Urinary bladder (tissue), 4 donors: ENCODE measurements around the gene ANKS1B. TPM values are rescaled to one million over a fixed set of nuclear protein-coding genes. Genes with fewer than 3 reads are reported as not detected.

ENCODE experiments used
- DNase-seq: peaks from one replicate; pipeline ENCODE4 v3.0.0-alpha.2; 2015; ENCODE audit errors: extremely low spot score
- H3K27ac ChIP-seq: one replicate; pipeline ENCODE4 v1.5.1; 2013; ENCODE audit warnings: low read depth, mild to moderate bottlenecking, moderate library complexity
- H3K36me3 ChIP-seq: one replicate; pipeline ENCODE4 v1.6.1; 2013; ENCODE audit warnings: mild to moderate bottlenecking, moderate library complexity; ENCODE audit not compliant: insufficient read depth
- H3K4me1 ChIP-seq: one replicate; pipeline ENCODE4 v1.6.1; 2013; ENCODE audit warnings: mild to moderate bottlenecking, moderate library complexity; ENCODE audit not compliant: insufficient read depth
- H3K4me3 ChIP-seq: one replicate; pipeline ENCODE4 v1.5.1; 2013; ENCODE audit warnings: low read depth, low read length
- WGBS: extraction: QIAGEN DNeasy Blood & Tissue Kit; methylation state at CpG from one replicate; pipeline ENCODE4 v1.1.7; 2013; 5-methylcytosine and 5-hydroxymethylcytosine counted together
- polyA plus RNA-seq: library from polyadenylated mRNA; stranded (reverse); fragments of 200-250 nt; gene quantifications from one replicate; pipeline ENCODE4 v1.2.3, GENCODE V29; 2013
- total RNA-seq: library from RNA; depleted of rRNA; stranded (reverse); fragments of >200 nt; gene quantifications from one replicate; pipeline ENCODE4 v1.2.3, GENCODE V29; 2014
- donor health status: healthy with polysubstance abuse.
- donor health status: healthy.

Gene ANKS1B
- total and polyA plus RNA-seq, 2 donors = 4.9 to 43.7 TPM

DNA sequence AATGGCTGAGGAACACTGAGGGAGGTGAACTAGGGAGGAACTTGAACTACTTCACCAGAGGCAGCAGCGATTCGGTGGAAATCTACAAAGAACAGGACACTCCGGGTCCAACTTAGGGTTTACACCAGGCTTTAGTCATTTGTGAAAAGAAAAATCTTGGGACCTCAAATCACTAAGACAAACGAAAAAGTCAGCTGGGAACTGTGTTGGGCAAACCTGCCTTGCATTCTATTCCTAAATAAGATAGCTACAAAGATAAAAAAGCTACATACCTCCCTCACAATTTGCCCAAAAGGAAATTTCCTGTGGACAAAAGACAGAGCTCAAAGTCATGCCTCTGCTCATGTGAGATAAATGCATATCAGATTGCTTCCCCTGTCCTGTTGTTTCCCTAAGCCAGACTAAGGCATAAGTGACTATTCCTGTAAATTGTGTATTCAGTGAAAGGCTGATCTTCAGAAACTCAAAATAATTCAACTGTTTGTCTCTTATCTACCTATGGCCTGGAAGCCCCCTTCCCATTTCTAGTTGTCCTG lies 1233.1 kb downstream of the ANKS1B start:
- no peaks in the 10 kb centered on the region for H3K36me3 ChIP-seq
- H3K27ac ChIP-seq = no peak overlapping the region
- 87% methylated on average over 4 of the region's 4 CpGs for WGBS
- H3K4me3 ChIP-seq = no peak overlapping the region
- no peak for DNase-seq
- no peaks in the 10 kb centered on the region for H3K4me1 ChIP-seq

DNA sequence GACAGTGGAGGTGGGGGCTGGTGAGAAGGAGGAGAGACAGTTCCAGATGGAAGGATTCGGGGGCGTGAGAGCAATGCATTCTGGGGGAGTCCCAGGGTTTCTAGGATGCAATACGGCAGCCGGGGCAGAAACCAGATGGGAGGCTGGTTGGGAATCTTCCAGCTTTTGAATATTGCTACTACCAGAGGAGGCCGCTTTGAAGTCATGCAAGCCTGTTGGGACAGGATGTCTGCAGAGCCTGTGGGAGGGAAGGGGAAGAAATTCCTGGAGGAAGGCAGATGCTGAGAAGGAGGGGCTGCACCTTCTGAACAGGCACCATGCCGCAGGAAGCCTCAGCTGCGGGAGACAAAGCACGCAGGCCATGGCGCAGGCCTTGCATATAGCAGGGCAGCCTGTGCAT lies 1234.2 kb downstream of the ANKS1B start:
- Histone ChIP-seq H3K36me3 (no peaks in the 10 kb centered on the region), H3K4me1 (no peaks in the 10 kb centered on the region), H3K4me3 (no peak overlapping the region), H3K27ac (no peak overlapping the region)
- 74% methylated on average over 9 of the region's 9 CpGs for WGBS
- DNase-seq = no peak

DNA sequence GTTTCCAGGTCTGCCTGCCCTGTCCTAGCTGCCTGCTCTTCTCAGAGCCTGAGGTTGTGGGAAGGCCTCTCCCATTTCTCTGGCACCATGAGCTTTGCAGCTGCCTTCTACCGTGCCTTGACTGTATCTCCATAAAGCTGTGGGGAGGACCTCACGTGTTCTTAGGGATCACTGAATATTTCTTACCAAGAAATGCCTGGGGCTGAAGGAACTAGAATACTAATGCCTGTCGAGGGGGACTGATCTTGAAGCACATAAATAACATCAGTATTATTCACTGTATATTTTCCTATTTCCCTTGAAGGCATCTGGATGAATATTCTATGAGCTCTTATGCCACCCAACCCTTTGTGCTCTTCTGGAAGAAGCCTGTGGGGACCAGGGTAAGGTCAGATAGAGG lies 1236.3 kb downstream of the ANKS1B start:
- Histone ChIP-seq H3K4me1 (no peaks in the 10 kb centered on the region), H3K36me3 (no peaks in the 10 kb centered on the region), H3K27ac (no peak overlapping the region), H3K4me3 (no peak overlapping the region)
- DNase-seq = no peak
- WGBS = 89% methylated on average over 3 of the region's 3 CpGs

DNA sequence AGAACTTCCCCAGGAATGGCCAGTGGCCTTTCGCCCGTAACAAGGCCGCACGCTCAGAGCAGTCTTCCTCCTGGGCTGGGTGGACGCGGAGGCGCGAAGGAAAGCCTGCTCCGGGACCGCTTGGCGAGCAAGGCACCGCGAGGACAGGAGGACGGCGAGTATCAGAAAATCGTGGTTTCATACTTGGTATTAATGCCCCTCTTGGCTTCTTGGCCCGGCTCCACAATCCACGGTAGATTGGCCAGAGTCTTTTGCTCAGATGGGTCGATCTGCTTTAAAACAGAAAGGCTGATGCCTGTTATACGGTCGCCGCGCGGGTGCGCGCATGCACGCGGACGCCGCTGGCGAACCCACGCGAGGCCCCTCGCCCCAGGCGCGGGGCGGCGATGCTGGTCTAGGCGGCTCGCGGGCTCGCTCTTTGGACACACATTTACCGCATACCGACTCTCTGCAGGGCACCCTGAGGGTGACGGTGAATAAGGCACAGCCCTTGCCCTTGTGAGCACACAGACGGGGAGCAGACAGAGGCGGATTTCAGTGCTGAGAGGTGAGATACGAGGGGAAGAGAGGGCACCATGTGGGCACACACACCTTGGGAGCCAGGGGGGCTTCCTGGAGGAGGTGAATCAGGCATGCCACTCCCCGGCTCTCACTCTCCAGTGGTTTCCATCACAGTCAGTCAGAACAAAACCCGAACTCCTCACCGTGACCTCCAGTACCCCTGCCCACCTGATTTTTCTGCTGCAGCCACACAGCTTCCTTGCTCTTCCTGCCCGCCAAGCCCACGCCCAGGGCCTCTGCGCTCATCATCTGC lies 1239.0 kb downstream of the ANKS1B start:
- Histone ChIP-seq H3K36me3 (no peaks in the 10 kb centered on the region), H3K4me1 (no peaks in the 10 kb centered on the region), H3K27ac (no peak overlapping the region), H3K4me3 (peak overlapping the region; percentile 41)
- DNase-seq = no peak
- WGBS = 14% methylated on average over 54 of the region's 54 CpGs

DNA sequence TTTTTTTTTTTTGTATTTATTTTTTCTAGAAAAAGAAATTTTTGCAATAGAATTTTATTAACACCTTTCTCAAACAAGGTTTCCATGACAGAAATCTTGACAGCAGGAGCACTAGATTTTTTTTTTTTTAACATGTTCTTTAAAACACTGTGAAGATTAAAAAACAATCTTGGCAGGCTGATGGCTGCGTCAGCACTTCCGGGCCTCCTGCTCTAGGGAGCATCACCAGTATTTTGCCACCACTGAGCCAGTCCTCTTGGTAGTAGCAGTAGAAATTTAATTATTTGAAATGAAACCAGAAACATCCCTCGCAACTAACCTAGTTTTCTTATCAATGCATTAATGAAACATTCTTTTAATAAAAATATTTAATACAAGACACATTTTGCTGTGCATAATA lies 1240.1 kb downstream of the ANKS1B start:
- no peaks in the 10 kb centered on the region for H3K4me1 ChIP-seq
- no peaks in the 10 kb centered on the region for H3K36me3 ChIP-seq
- no peak overlapping the region for H3K4me3 ChIP-seq
- DNase-seq = no peak
- WGBS = 83% methylated on average over 3 of the region's 3 CpGs
- H3K27ac ChIP-seq = no peak overlapping the region

DNA sequence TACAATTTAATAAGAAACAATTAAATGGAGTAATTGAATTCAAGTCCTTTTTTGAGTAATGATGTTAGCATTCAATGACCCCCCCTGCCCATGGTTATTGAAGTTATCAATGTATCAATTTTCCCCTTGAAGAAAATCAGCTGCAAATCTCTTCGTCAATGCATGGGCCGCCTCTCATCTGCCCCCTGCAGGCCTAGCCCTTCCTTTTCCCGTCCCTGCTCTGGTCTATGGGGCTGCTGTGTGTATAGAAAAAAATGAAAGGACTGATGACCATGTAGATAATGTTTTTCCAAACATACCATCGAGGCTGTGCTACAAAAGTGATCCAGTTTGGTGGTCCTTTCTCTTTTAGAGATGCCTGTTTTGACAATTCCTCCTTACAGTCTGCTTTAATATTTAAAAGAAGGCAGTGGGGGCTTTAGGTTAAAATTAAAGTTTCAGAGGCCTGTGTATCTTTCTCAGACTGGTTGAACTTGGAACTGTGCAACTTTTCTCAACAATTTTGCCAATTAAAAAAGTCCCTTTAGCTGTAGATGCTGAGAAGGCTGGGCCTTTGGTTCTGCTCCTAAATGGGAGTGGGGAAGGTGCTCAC lies 1241.3 kb downstream of the ANKS1B start:
- DNase-seq = no peak
- no peaks in the 10 kb centered on the region for H3K36me3 ChIP-seq
- WGBS = 51% methylated on average over 4 of the region's 4 CpGs
- H3K4me1 ChIP-seq = no peaks in the 10 kb centered on the region
- H3K4me3 ChIP-seq = no peak overlapping the region
- no peak overlapping the region for H3K27ac ChIP-seq

DNA sequence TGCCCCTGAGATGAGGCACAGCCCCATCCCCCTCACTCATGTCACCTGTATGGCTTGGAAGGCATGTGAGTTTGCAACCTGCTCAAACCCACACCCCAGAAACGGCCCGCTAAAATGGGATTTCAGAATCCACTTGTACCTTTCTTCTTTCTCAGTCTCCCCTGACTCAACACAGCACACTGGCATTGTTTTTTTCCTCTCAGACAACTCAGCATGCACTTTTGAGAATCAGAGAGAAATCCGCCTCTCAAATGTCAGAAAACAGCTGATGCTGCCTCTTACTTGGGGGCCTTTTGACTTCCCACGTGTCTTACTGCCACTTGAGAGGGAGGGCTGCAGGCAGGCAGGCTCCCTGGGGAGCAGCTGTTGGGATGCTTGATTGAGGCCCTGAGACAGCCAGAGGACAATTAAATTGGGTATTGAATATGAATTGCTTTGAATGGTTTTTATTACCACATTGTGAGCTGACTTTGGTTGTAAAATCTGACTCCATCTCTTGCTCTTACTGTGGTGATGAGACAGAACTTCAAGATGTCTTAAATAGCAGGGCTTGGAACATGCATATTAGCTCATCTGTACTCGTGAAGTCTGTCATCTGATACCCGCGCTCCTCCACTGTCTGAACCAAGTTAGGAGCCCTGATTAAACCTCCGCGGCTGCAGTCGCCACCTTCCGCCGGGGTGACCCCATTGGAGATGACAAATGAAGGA lies 1243.0 kb downstream of the ANKS1B start:
- no peaks in the 10 kb centered on the region for H3K36me3 ChIP-seq
- DNase-seq = no peak
- no peak overlapping the region for H3K4me3 ChIP-seq
- no peak overlapping the region for H3K27ac ChIP-seq
- no peaks in the 10 kb centered on the region for H3K4me1 ChIP-seq
- 74% methylated on average over 12 of the region's 12 CpGs for WGBS

DNA sequence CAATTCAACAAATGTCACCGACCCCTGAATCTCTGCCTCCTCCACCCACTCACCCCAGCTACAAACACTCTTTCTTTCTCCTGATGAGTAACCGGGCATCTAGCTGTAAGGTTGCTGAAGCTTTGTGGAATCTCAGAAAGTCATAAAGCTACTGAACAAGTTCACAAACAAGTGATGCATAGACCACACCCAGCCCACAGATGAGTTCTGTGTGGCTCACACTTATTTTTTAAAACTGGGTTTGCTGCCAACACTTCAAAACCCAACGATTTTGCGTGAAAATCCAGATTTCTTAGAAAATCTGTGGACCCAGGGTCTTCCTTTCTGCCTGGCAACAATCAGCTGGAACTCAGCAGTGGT lies 1243.6 kb downstream of the ANKS1B start:
- Histone ChIP-seq H3K27ac (no peak overlapping the region), H3K4me1 (no peaks in the 10 kb centered on the region), H3K36me3 (no peaks in the 10 kb centered on the region), H3K4me3 (no peak overlapping the region)
- DNase-seq = no peak
- WGBS = 89% methylated on average over 4 of the region's 4 CpGs

DNA sequence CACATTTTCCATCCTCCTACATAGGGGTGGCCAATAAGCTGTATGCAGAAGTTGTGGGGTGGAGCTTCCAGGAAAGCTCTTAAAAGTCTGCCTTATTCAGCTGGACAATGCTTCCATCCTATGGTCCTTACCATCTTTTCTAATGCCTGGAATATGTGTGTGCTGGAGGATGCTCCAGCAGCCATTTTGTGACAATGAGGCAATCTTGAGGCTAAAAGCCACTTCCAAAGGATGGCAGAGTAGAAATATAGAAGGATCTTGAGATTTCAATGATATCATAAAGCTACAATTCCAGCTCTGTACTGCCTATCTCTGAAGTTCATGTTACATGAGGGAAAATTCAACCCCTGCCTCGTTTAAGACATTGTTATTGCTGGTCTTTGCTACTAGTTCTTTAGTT lies 1244.0 kb downstream of the ANKS1B start:
- 89% methylated on average over 1 of the region's 1 CpG for WGBS
- H3K27ac ChIP-seq = no peak overlapping the region

DNA sequence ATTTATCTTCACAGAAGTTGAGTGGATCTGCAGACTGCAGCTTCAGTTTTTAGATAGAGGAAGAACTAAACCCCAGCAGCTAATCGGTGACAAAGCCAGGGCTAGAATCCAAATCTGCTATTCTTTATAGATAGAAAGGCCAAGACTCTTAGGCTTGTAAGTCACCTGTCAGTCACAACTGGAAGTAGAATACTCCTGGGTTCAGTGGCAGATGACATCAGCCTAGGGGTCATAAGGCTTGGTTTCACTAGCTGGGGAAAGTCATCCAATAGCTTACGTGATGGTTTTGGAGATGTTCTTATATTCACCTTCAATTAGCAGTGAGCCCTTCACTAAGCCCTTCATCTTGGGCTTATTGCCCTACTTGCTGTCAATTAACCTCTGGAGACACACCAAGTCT lies 1246.2 kb downstream of the ANKS1B start:
- H3K4me3 ChIP-seq = no peak overlapping the region
- 74% methylated on average over 2 of the region's 2 CpGs for WGBS
- no peaks in the 10 kb centered on the region for H3K4me1 ChIP-seq
- no peak overlapping the region for H3K27ac ChIP-seq
- H3K36me3 ChIP-seq = no peaks in the 10 kb centered on the region
- DNase-seq = no peak

More for the DNA sequence above, 1244.0 kb downstream of the ANKS1B start:
- Histone ChIP-seq H3K36me3 (no peaks in the 10 kb centered on the region), H3K4me3 (no peak overlapping the region), H3K4me1 (no peaks in the 10 kb centered on the region)
- DNase-seq = no peak

DNA sequence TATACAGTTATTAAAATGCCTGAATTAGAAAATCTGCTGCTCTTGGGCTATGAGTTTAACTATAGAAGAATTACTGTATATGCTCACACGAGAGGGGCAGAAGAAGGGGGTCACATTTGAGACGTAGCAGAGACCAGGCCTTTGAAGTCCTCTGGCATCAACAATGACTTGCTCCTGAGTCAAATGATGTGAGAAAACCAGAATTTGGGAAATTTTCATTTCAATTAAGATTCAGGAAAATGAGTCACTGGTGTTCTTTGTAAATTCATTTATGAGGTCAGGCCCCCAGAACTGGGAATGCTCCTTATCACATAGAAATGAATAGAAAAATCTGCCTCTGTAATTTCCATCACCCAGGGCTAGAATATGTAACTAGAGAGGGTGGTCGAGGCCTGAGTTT lies 1246.7 kb downstream of the ANKS1B start:
- H3K4me3 ChIP-seq = no peak overlapping the region
- DNase-seq = no peak
- WGBS = 82% methylated on average over 3 of the region's 3 CpGs
- H3K27ac ChIP-seq = no peak overlapping the region
- no peaks in the 10 kb centered on the region for H3K36me3 ChIP-seq
- H3K4me1 ChIP-seq = no peaks in the 10 kb centered on the region

DNA sequence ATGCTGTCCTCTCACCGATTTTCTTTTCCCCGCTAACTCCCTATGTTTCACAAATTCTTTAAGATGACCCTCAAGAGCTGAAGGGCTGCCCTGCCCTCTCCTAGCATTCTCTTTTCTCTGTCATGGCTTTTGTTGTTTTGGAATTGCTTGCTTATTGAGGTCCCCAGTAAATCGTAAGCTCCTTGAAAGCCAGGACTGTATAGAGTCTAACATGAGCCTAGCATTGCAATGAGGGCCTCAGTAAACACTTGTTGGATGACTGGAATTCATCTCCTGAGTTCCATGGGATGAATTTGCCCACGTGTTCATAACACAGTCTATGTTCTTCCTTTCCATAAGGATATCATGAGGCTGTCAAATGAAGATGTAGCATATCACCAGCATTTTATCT lies 1247.4 kb downstream of the ANKS1B start:
- H3K4me3 ChIP-seq = no peak overlapping the region
- no peaks in the 10 kb centered on the region for H3K36me3 ChIP-seq
- H3K4me1 ChIP-seq = no peaks in the 10 kb centered on the region
- DNase-seq = no peak
- H3K27ac ChIP-seq = no peak overlapping the region
- WGBS = 43% methylated on average over 4 of the region's 4 CpGs

DNA sequence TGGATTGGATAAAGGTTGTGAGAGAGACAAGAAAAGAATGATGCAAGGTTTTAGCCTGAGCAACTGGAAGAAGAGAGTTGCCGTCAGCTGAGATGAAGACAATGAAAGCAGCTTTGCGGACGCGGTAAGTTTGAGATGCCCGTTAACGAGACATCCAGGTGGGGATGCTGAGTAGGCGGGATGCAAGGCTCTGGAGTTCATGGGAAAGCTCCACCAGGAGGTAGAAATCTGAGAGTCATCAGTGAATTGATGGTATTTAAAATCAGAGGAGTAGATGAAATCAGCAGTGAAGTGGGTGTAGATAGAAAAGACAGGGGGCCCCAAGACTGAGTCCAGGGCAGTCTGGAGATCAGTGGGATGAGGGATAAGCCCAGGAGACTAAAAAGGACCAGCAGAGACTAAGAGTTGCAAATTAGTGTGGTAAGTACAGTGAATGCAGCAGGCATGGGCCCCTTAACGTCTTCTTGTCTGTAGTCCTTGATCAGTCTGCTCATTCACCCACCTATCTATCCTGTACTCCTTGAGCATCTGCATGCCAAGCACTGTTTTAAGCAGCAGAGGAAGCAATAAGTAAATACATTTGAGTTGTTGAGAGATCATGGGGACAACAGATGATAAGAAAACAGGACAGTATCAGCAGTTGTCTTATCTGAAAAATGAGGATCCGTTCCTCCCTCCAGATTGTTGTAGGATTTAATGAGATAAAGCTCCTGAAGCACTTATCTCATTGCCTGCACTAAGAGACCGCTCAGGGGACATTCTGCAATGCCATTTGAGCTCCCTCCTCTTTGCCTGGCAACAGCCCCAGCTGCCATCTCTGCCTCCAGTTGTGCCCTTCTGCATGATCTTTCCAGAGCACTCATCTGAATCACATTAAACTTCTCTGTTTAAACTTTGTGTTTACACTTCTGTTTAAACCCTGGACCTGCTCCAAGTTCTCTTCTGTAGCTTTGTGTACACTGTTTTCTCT lies 1248.1 kb downstream of the ANKS1B start:
- H3K27ac ChIP-seq = no peak overlapping the region
- DNase-seq = no peak
- H3K4me3 ChIP-seq = no peak overlapping the region
- H3K4me1 ChIP-seq = no peaks in the 10 kb centered on the region
- no peaks in the 10 kb centered on the region for H3K36me3 ChIP-seq
- WGBS = 80% methylated on average over 10 of the region's 10 CpGs
